Esophagus muscularis mucosa (tissue), 4 donors: ENCODE measurements around the gene ADGRG6. TPM values are rescaled to one million over a fixed set of nuclear protein-coding genes. Genes with fewer than 3 reads are reported as not detected.

Experiments used
- DNase-seq: peaks from one replicate; pipeline ENCODE4 v3.0.0-alpha.2; 2017; ENCODE audit errors: extremely low spot score
- H3K27ac ChIP-seq, 4 donors: fragments of 200-600 bp; sonication (generic); replicated peaks in 1 of 4; 1 replicate in 3 of 4; 2 replicates in 1 of 4; pipeline ENCODE4 v1.5.1; 2016 to 2019; ENCODE audit warnings: mild to moderate bottlenecking in 1 of 4
- H3K27me3 ChIP-seq, 4 donors: fragments of 200-600 bp; sonication (generic); one replicate each; pipeline versions ENCODE4 v1.5.1 to v1.6.0; 2016 to 2019
- H3K36me3 ChIP-seq, 4 donors: fragments of 200-600 bp; sonication (generic); one replicate each; pipeline ENCODE4 v1.5.1; 2016 to 2019
- H3K4me1 ChIP-seq, 4 donors: fragments of 200-600 bp; sonication (generic); one replicate each; pipeline ENCODE4 v1.5.1; 2016 to 2019
- H3K4me3 ChIP-seq, 4 donors: fragments of 200-600 bp; sonication (generic); 1 replicate in 2 of 4; 2 replicates in 2 of 4; pipeline ENCODE4 v1.5.1; 2016 to 2019; ENCODE audit warnings: mild to moderate bottlenecking in 4 of 4, moderate library complexity in 1 of 4
- H3K9me3 ChIP-seq, 4 donors: fragments of 200-600 bp; sonication (generic); 1 replicate in 3 of 4; 2 replicates in 1 of 4; pipeline ENCODE4 v1.5.1; 2016 to 2019
- EP300 ChIP-seq: sonication (generic); formaldehyde crosslinking; IDR thresholded peaks from one replicate; pipeline ENCODE4 v1.6.1; 2017; ENCODE audit warnings: antibody characterized with exemption
- POLR2A ChIP-seq: fragments of 450-650 bp; IDR thresholded peaks from one replicate; pipeline ENCODE4 v1.6.1; 2017; ENCODE audit warnings: antibody characterized with exemption, moderate library complexity, mild to moderate bottlenecking, low read depth
- POLR2AphosphoS5 ChIP-seq, 2 donors: sonication (generic); formaldehyde crosslinking; IDR thresholded peaks; one replicate each; pipeline ENCODE4 v1.6.1; 2017; ENCODE audit warnings: antibody characterized with exemption in 2 of 2
- WGBS: methylation state at CpG from one replicate; pipeline ENCODE4 v1.1.5; 2018; 5-methylcytosine and 5-hydroxymethylcytosine counted together
- intact Hi-C: fragments of 100-400 bp; cut with DNase I; formaldehyde crosslinking; loops from one replicate; pipeline ENCODE4 v1.15.1; 2023
- total RNA-seq, 4 donors: library from RNA; depleted of rRNA; stranded (reverse); fragments of >200 nt; gene quantifications; one replicate each; pipeline versions ENCODE4 v1.1.0 to v1.2.1, GENCODE V29; 2016
- TF ChIP-seq, protein P1 (sequence below), 3 experiments: fragments of 200-600 bp in 2 of 3; fragments of 450-650 bp in 1 of 3; sonication (generic) in 2 of 3; IDR thresholded peaks; one replicate each; pipeline ENCODE4 v1.5.1; 2017 to 2019; ENCODE audit warnings: antibody characterized with exemption in 3 of 3, mild to moderate bottlenecking in 2 of 3, moderate library complexity in 1 of 3

ADGRG6 gene
- total RNA-seq, 4 donors from 2014 or later = 5.5 to 11.8 (median 8.0) TPM

DNA sequence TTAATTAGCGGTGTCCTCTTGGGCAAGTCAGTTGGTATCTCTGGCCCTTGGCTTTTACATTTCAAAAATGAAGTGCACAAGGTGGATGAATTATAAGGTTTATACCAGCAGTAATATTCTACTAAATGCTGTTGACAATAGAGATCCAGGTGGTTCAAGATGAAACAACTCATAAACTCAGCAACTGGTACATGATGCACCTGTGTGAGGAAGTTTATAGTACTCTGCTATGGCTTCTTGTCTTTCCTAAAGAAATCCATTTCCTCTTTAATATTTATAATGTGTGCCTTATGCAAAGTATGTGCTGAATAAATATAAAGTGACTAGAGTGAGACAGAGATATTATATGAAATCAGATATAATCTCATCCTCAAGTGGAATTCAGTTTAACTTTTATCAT, 48.5 kb downstream of the ADGRG6 start:
- no peak overlapping the region for H3K4me3 ChIP-seq
- no peak for DNase-seq
- no peak overlapping the region for H3K27ac ChIP-seq
- no peaks in the 10 kb centered on the region for H3K27me3 ChIP-seq
- H3K9me3 ChIP-seq = peaks cover 0 to 6% (median 3%) of the 10 kb centered on the region in 4 donors
- no peaks in the 10 kb centered on the region for H3K4me1 ChIP-seq
- intact Hi-C loops = no loop called here
- TF ChIP-seq POLR2A (no peak), EP300 (no peak), POLR2AphosphoS5 (IDR thresholded peaks at IDR 0.05) (no peak)
- TF ChIP-seq, protein P1, sequence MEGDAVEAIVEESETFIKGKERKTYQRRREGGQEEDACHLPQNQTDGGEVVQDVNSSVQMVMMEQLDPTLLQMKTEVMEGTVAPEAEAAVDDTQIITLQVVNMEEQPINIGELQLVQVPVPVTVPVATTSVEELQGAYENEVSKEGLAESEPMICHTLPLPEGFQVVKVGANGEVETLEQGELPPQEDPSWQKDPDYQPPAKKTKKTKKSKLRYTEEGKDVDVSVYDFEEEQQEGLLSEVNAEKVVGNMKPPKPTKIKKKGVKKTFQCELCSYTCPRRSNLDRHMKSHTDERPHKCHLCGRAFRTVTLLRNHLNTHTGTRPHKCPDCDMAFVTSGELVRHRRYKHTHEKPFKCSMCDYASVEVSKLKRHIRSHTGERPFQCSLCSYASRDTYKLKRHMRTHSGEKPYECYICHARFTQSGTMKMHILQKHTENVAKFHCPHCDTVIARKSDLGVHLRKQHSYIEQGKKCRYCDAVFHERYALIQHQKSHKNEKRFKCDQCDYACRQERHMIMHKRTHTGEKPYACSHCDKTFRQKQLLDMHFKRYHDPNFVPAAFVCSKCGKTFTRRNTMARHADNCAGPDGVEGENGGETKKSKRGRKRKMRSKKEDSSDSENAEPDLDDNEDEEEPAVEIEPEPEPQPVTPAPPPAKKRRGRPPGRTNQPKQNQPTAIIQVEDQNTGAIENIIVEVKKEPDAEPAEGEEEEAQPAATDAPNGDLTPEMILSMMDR (IDR thresholded peaks at IDR 0.05) = no peak
- WGBS = 96% methylated on average over 1 of the region's 1 CpG
- no peaks in the 10 kb centered on the region for H3K36me3 ChIP-seq

DNA sequence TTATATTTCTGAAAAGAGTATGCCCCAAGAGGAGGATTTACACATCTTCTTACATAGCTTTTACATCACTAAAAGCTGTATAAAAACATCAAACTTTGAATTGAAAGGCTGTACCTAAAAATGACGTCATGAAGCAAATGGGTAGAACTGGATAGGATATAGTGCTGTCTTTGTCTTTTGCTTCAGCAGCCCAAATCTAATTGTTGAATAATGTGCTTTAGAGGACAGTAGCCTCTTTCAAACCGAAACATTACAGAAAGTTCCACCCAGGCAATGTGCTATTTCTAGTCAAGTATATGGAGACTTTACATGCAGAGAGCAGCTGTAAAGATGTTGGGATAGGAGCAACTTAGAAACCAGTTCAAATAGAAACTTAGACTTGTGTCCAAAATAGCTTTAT, 51.9 kb downstream of the ADGRG6 start:
- H3K4me3 ChIP-seq = no peak overlapping the region
- H3K4me1 ChIP-seq = no peaks in the 10 kb centered on the region
- intact Hi-C loops = no loop called here
- H3K27me3 ChIP-seq = no peaks in the 10 kb centered on the region
- WGBS = 69% methylated on average over 2 of the region's 2 CpGs
- H3K27ac ChIP-seq = no peak overlapping the region
- TF ChIP-seq POLR2A = no peak
- no peak for TF ChIP-seq POLR2AphosphoS5 (IDR thresholded peaks at IDR 0.05)
- TF ChIP-seq, protein P1 (IDR thresholded peaks at IDR 0.05) = no peak
- TF ChIP-seq EP300 = no peak
- no peak for DNase-seq
- H3K36me3 ChIP-seq = no peaks in the 10 kb centered on the region
- H3K9me3 ChIP-seq = peaks cover 0 to 6% (median 3%) of the 10 kb centered on the region in 4 donors

DNA sequence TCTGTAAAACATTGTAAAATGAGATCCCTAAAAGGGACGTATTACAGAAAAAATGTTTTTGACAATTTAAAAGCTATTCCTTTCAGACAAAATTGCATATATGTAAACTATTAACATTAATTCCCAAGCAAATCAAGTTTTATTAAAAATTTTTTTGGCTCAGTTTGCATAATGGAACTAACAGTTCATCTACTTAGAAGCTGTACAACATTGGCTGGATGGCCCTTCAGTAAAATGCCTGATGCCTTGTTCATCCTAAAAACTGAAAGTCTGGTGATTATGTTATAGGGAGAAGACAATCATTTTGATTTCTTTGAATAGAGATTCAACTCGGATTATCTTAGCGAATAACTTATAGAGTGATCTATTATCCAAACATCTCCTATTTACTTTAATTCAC, 52.8 kb downstream of the ADGRG6 start:
- no peak for DNase-seq
- Histone ChIP-seq H3K27me3 (no peaks in the 10 kb centered on the region), H3K36me3 (no peaks in the 10 kb centered on the region), H3K9me3 (peaks cover 0 to 6% (median 3%) of the 10 kb centered on the region in 4 donors), H3K4me1 (no peaks in the 10 kb centered on the region), H3K27ac (no peak overlapping the region), H3K4me3 (no peak overlapping the region)
- TF ChIP-seq POLR2AphosphoS5 (IDR thresholded peaks at IDR 0.05) = no peak
- TF ChIP-seq POLR2A = no peak
- TF ChIP-seq, protein P1 (IDR thresholded peaks at IDR 0.05) = no peak
- no peak for TF ChIP-seq EP300
- intact Hi-C loops = no loop called here
- WGBS = 89% methylated on average over 3 of the region's 3 CpGs

DNA sequence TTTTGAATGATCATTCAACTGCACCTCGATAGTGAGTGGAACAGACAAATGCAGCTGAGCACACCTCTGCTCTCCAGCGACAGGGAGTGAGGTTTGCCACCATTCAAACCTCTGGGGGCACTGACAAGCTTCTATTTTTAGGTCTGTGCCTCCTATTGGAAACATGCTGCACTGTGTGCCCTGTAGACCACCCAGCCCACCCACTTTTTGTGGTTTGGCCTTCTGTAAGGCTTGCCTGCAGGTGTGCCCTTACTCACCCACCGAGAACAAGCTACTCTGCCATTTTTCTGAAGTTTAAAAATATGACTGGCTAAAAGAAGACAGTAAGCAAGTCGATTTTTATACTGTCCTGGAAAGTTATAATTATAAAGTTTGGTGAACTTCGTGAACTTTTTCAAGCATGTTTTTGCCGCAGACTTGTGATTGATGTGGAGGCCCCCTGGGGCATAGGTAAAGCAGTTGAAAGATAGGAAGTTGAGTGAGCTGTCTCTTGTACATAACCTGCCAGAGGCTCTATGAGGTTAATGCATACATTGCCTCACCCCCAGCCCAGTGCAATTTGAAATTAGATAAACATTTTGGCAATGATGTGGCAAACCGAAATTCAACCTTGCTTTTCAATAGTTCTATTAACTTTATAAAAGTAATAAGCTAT, 53.8 kb downstream of the ADGRG6 start:
- TF ChIP-seq, protein P1 (IDR thresholded peaks at IDR 0.05) = no peak
- TF ChIP-seq EP300 = no peak
- TF ChIP-seq POLR2AphosphoS5 (IDR thresholded peaks at IDR 0.05) = no peak
- TF ChIP-seq POLR2A = no peak
- H3K27ac ChIP-seq = no peak overlapping the region
- DNase-seq = no peak
- peaks cover 0 to 6% (median 3%) of the 10 kb centered on the region in 4 donors for H3K9me3 ChIP-seq
- 59% methylated on average over 7 of the region's 7 CpGs for WGBS
- no peaks in the 10 kb centered on the region for H3K27me3 ChIP-seq
- no peak overlapping the region for H3K4me3 ChIP-seq
- intact Hi-C loops = no loop called here
- no peaks in the 10 kb centered on the region for H3K4me1 ChIP-seq
- no peaks in the 10 kb centered on the region for H3K36me3 ChIP-seq
